ENCODE measurements around the gene HAPSTR1. TPM values are rescaled to one million over a fixed set of nuclear protein-coding genes. Genes with fewer than 3 reads are reported as not detected.

HAPSTR1 gene
- total and polyA plus RNA-seq, 2 of the 13 experiments (the other 11 are each of a cell fraction or from before 2014, with no cell fraction given): 25.2 to 83.2 TPM

- Histone ChIP-seq H3K36me3 (replicated peaks in 1 of 2; ENCODE audit: control insufficient read depth in 1 of 2, insufficient read depth in 2 of 2, low read length in 2 of 2) (peaks cover 30 to 70% of the 10 kb centered on the region in 2 experiments), H3K4me2 (ENCODE audit: low read depth, low read length) (peak overlapping the region; percentile 30), H2AFZ (ENCODE audit: low read length) (no peak overlapping the region), H3K27ac (ENCODE audit: extremely low read length, insufficient read depth, low read length) (peak overlapping the region; percentile 0), H3K27me3 (ENCODE audit: control insufficient read depth in 1 of 2, insufficient read depth in 2 of 2, low read length in 2 of 2) (no peaks in the 10 kb centered on the region), H3K9me3 (ENCODE audit: low read length) (no peaks in the 10 kb centered on the region), H3K79me2 (ENCODE audit: insufficient read depth, low read length) (peaks cover 100% of the 10 kb centered on the region), H3K9ac (ENCODE audit: insufficient read depth, low read depth, low read length) (no peak overlapping the region), H3K4me1 (ENCODE audit: insufficient read depth, low read length) (peaks cover 66% of the 10 kb centered on the region), H4K20me1 (ENCODE audit: insufficient read depth, low read length) (peaks cover 99% of the 10 kb centered on the region), H3K4me3 (replicated peaks in 1 of 3; ENCODE audit: insufficient read depth in 1 of 3, low read depth in 2 of 3, low read length in 3 of 3) (no peak overlapping the region)
- peak; percentile 36 for DNase-seq (ENCODE audit: low spot score)
- intact Hi-C loops (cut with micrococcal nuclease; ENCODE audit: unreplicated experiment) (loop anchor here (10.0 kb wide), 2 partner anchors 164 to 424 kb away; partner anchors contain the start of gene ABAT), in situ Hi-C loops (cut with HindIII; ENCODE audit: extremely low pct_ligation_motif_present, low pct_unique_long_range_greater_than_20kb) (no loop called here)
- WGBS (ENCODE audit: low lambda C conversion rate): 74% methylated on average over 5 of the region's 5 CpGs
- no peak for TF ChIP-seq ZBTB7A (CRISPR knock-in tag; IDR thresholded peaks at IDR 0.05)
- 0 out of 2 replicates have a peak, but pooled peaks have one; percentile 33 for TF ChIP-seq SMAD9 (CRISPR knock-in tag; IDR thresholded peaks at IDR 0.05)
- TF ChIP-seq ZMYM2 (CRISPR knock-in tag; IDR thresholded peaks at IDR 0.05): 0 out of 2 replicates have a peak, but pooled peaks have one; percentile 19
- TF ChIP-seq FOXP4 (CRISPR knock-in tag; IDR thresholded peaks at IDR 0.05): no peak
- TF ChIP-seq ZFP41 (CRISPR knock-in tag; IDR thresholded peaks at IDR 0.05; ENCODE audit: borderline replicate concordance): no peak
- 0 out of 2 replicates have a peak, but pooled peaks have one; percentile 7 for TF ChIP-seq RCOR2 (CRISPR knock-in tag; IDR thresholded peaks at IDR 0.05)
- peak; percentile 35; the same call in 1 of the 2 replicates for TF ChIP-seq POLR2G (IDR thresholded peaks at IDR 0.05; ENCODE audit: low read depth, low read length)
- no peak for TF ChIP-seq NFKB2 (CRISPR knock-in tag; IDR thresholded peaks at IDR 0.05; ENCODE audit: borderline replicate concordance)
- peak; percentile 28; the same call in 1 of the 2 replicates for TF ChIP-seq HNF4A (CRISPR knock-in tag; IDR thresholded peaks at IDR 0.05)
- TF ChIP-seq, protein P1, sequence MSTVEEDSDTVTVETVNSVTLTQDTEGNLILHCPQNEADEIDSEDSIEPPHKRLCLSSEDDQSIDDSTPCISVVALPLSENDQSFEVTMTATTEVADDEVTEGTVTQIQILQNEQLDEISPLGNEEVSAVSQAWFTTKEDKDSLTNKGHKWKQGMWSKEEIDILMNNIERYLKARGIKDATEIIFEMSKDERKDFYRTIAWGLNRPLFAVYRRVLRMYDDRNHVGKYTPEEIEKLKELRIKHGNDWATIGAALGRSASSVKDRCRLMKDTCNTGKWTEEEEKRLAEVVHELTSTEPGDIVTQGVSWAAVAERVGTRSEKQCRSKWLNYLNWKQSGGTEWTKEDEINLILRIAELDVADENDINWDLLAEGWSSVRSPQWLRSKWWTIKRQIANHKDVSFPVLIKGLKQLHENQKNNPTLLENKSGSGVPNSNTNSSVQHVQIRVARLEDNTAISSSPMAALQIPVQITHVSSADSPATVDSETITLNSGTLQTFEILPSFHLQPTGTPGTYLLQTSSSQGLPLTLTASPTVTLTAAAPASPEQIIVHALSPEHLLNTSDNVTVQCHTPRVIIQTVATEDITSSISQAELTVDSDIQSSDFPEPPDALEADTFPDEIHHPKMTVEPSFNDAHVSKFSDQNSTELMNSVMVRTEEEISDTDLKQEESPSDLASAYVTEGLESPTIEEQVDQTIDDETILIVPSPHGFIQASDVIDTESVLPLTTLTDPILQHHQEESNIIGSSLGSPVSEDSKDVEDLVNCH (CRISPR knock-in tag; IDR thresholded peaks at IDR 0.05): no peak
- BruUV-seq (replicated peaks): no TSS peak
- FAIRE-seq: no peak
- ChIA-PET CTCF (ENCODE audit: low intra/inter-chr PET ratio, low total read pairs) (no interaction called here), POLR2A (no interaction called here)
- ATAC-seq: peak; percentile 10
These were observed 7.7 kb downstream of the HAPSTR1 start for GRCh38 chr16:9099131-9099625.
